Cardiac muscle cell (in vitro differentiated cells and primary cell): ENCODE results near the gene AHCYL1. TPM values are rescaled to one million over a fixed set of nuclear protein-coding genes. Genes with fewer than 3 reads are reported as not detected.
A peak's percentile ranks its signal among the peaks of the same experiment; 100 is the strongest.

Experiments used
- DNase-seq, 2 donors: peaks; one replicate each; pipeline versions ENCODE4 v3.0.0 to v3.0.0-alpha.2; 2010 to 2017; ENCODE audit warnings: low read depth in 1 of 2, low spot score in 1 of 2
- H3K27ac ChIP-seq: fragments of 200-600 bp; sonication (generic); 2 replicates; pipeline ENCODE4 v1.5.1; 2016
- H3K27me3 ChIP-seq: fragments of 200-600 bp; sonication (generic); 2 replicates; pipeline ENCODE4 v1.6.0; 2016; ENCODE audit warnings: control low read depth
- H3K36me3 ChIP-seq: fragments of 200-600 bp; sonication (generic); 2 replicates; pipeline ENCODE4 v1.5.1; 2016; ENCODE audit warnings: control low read depth
- H3K4me1 ChIP-seq: fragments of 200-600 bp; sonication (generic); 2 replicates; pipeline ENCODE4 v1.8.1; 2017; ENCODE audit warnings: low read depth, mild to moderate bottlenecking, mixed run types
- H3K4me3 ChIP-seq: fragments of 200-600 bp; sonication (generic); 2 replicates; pipeline ENCODE4 v1.5.1; 2016; ENCODE audit warnings: mild to moderate bottlenecking
- H3K9me3 ChIP-seq: fragments of 200-600 bp; sonication (generic); 2 replicates; pipeline ENCODE4 v1.5.1; 2017; ENCODE audit warnings: low read depth, mild to moderate bottlenecking, control low read depth
- CTCF ChIP-seq: IDR thresholded peaks from 2 replicates; pipeline ENCODE4 v1.5.1; 2012; ENCODE audit warnings: low read depth, mild to moderate bottlenecking, low read length
- polyA plus RNA-seq: library from polyadenylated mRNA; unstranded; fragments of >200 nt; fragmentation: Nextera tagmentation; extraction: Ambion mirVana; gene quantifications from 2 replicates; pipeline ENCODE4 v1.2.1, GENCODE V29; 2016
- total RNA-seq: library from RNA; depleted of rRNA; stranded (reverse); fragments of >200 nt; gene quantifications from 2 replicates; pipeline ENCODE4 v1.2.3, GENCODE V29; 2016

Gene AHCYL1
- total and polyA plus RNA-seq, 2 experiments from 2014 or later: 49.0 to 82.7 TPM

DNA sequence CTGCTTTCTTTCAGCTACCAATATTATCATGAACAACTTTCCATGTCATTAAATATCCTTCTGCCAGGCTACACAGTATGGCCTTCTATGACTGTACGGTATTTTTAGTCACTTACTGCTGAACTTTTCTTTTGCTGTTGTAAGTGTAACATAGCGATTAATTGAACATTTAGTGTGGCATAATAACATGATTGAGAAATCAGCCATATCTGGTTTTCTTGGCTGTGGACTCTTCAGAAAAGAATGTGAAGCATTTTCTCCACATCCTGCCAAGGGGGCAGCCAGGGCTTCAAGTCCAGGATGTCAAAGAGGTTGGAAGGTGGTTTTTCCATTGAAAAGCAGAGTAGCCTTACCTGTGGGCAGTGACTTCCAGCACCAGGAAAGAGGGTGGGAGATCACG, 8.8 kb upstream of the AHCYL1 start:
- Histone ChIP-seq H3K36me3 (no peaks in the 10 kb centered on the region), H3K27ac (no peak overlapping the region), H3K27me3 (no peaks in the 10 kb centered on the region), H3K9me3 (no peaks in the 10 kb centered on the region), H3K4me3 (no peak overlapping the region), H3K4me1 (no peaks in the 10 kb centered on the region)
- DNase-seq: peak in 1 of 2 donors; percentile 94
- no peak for TF ChIP-seq CTCF

DNA sequence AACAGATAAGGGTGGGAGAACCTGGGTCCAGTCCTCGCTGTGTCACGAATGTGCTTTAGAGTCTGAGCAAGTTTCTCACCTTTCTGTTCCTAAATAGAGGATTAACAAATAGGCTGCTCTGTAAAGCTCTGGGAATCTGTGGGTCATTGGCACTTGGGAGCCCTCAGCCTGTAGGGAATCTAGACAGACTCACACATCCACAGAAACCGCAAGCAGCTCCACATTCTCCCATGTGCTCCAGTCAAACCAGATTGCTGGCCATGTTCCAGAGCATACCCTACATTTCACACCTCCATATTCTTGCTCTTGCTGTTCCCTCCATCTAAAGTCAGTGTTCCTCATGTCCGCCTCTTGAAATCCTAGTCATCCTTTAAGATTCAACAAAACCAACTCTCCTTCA, 7.8 kb upstream of the AHCYL1 start:
- H3K4me3 ChIP-seq: no peak overlapping the region
- no peak for DNase-seq
- H3K27ac ChIP-seq: no peak overlapping the region
- no peak for TF ChIP-seq CTCF
- no peaks in the 10 kb centered on the region for H3K36me3 ChIP-seq
- no peaks in the 10 kb centered on the region for H3K4me1 ChIP-seq
- no peaks in the 10 kb centered on the region for H3K9me3 ChIP-seq
- H3K27me3 ChIP-seq: no peaks in the 10 kb centered on the region

DNA sequence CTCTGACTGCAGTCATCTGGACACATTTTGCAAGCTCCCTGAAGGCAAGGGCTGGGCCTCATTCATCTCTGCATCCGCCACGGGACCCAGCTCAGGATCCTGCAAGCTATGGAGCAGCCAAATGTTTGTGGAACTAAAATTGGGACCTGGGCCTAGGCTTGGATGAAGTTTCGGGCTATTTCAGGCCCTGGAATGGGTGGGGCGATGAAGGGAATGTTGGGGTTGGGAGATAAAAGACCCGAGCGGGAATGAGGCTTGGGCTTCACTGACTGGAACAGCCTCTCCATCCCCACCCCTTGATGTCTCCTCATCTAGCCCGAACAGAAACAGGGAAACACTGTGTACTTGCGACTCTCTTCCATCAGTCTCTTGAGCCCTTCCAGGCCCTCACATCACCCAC, 7.3 kb upstream of the AHCYL1 start:
- Histone ChIP-seq H3K9me3 (no peaks in the 10 kb centered on the region), H3K27me3 (no peaks in the 10 kb centered on the region), H3K27ac (no peak overlapping the region), H3K4me1 (no peaks in the 10 kb centered on the region), H3K36me3 (no peaks in the 10 kb centered on the region), H3K4me3 (no peak overlapping the region)
- no peak for DNase-seq
- no peak for TF ChIP-seq CTCF

DNA sequence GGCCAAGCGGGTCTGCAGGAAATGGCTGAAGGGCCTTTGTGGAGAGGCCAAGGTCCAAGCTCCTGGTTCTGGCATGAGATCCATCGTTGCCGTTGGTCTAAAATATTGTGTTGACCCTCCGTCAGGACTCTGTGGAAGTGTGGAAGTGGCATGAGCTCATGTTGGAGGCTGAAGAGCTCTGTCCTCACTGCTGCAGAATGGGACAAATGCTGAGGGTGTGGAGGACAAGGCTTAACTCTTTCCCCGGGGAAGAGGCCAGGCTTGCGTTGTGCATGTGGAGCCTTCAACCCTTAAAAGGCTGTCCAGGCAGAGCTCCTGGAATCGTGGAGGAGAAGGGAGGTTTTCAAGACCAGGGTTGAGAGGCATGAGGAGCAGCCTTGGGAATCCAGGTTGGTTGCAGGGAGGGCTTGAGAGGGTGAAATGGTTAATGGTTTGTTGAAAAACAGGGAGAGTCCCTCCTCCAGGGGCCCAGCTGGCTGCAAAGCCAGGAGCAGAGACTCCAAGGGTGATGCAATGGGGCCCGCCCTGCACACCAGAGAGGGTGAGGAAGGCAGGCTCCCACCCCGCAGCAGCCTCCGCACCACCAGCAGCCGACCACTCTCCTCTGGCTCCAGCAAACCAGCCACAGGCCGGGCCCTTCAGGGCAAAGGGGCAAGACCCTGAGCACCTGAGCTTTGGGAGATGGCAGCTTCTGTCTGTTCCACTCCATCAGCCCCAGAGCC, 6.7 kb upstream of the AHCYL1 start:
- H3K36me3 ChIP-seq: no peaks in the 10 kb centered on the region
- DNase-seq: peak in 1 of 2 donors; percentile 69
- no peaks in the 10 kb centered on the region for H3K4me1 ChIP-seq
- no peaks in the 10 kb centered on the region for H3K9me3 ChIP-seq
- no peak overlapping the region for H3K4me3 ChIP-seq
- H3K27me3 ChIP-seq: no peaks in the 10 kb centered on the region
- no peak for TF ChIP-seq CTCF
- no peak overlapping the region for H3K27ac ChIP-seq

DNA sequence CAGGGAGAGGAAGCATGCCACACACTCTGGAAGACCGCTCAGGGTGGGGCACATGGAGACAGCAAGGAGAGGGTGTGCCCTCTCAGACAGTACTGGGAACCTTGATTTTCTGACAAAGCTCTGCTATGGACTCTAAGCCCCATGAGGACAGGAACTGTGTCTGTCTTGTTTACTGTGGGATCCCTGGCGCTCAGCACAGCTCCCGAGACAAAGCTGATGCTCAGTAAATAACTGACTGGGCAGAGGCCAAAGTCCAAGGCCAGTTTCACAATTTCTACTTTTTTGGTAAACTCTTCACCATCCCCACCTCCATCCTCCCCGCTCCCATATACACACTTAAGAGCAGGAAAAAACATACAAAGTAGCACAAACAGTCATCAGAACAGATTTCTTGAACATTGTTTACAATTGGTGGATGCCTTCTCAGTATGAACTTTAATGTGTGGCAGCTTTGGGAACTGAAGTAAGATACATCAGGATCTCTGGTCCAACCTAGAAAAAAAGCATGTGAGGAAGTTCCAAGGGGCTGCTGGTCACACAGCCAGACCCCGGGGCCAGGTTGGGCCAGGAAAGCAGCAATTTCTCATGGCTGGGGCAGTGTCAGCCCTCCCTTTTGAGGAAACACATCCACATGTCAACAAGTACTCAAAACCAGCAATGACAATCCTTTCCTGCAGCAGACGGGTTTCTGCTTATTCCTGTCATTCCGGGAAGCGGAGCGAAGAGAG, 5.6 kb upstream of the AHCYL1 start:
- Histone ChIP-seq H3K9me3 (no peaks in the 10 kb centered on the region), H3K36me3 (no peaks in the 10 kb centered on the region), H3K4me1 (no peaks in the 10 kb centered on the region), H3K4me3 (no peak overlapping the region), H3K27me3 (no peaks in the 10 kb centered on the region), H3K27ac (no peak overlapping the region)
- DNase-seq: peak in 1 of 2 donors; percentile 33
- TF ChIP-seq CTCF: no peak
